NCI-H82 (cell line): ENCODE measurements around the gene RAC2.
A peak's percentile ranks its signal among the peaks of the same experiment; 100 is the strongest.
"Not testable (repeated sequence)": the region's sequence is repeated elsewhere in the genome, so short reads cannot be mapped to it uniquely, and the experiment has no call there.

Source experiments
- DNase-seq: peaks from one replicate; lab custom pipeline; 2025; lab: John Stamatoyannopoulos, UW

RAC2 gene

GRCh38 chr22:37254867-37255233, 10.8 kb upstream of the RAC2 start:
- DNase-seq: no peak

- DNase-seq: no peak
These were observed 10.3 kb upstream of the RAC2 start for GRCh38 chr22:37254209-37254866.

- DNase-seq: peak; percentile 12
These were observed 9.1 kb upstream of the RAC2 start for GRCh38 chr22:37253126-37253660.

- DNase-seq: not testable (repeated sequence)
These were observed 7.8 kb upstream of the RAC2 start for GRCh38 chr22:37251836-37252235.

GRCh38 chr22:37249986-37250385, 5.9 kb upstream of the RAC2 start:
- DNase-seq: no peak

- no peak for DNase-seq
These were observed 4.2 kb upstream of the RAC2 start for GRCh38 chr22:37248251-37248650.

- DNase-seq: no peak
These were observed 1.7 kb upstream of the RAC2 start for GRCh38 chr22:37245740-37246139.

GRCh38 chr22:37244922-37245722, 1.1 kb upstream of the RAC2 start:
- DNase-seq: no peak

GRCh38 chr22:37243402-37244113, 511 bp downstream of the RAC2 start:
- no peak for DNase-seq

GRCh38 chr22:37242395-37242918, 1.6 kb downstream of the RAC2 start:
- DNase-seq: no peak

GRCh38 chr22:37241351-37242142, 2.5 kb downstream of the RAC2 start:
- DNase-seq: no peak

- no peak for DNase-seq
These were observed 3.1 kb downstream of the RAC2 start for GRCh38 chr22:37240941-37241320.

GRCh38 chr22:37240240-37240940, 3.7 kb downstream of the RAC2 start:
- peak; percentile 10 for DNase-seq

- no peak for DNase-seq
These were observed 4.5 kb downstream of the RAC2 start for GRCh38 chr22:37239336-37240239.

- DNase-seq: no peak
These were observed 6.4 kb downstream of the RAC2 start for GRCh38 chr22:37237371-37238268.

- no peak for DNase-seq
These were observed 8.0 kb downstream of the RAC2 start for GRCh38 chr22:37235897-37236607.

GRCh38 chr22:37234736-37235711, 9.0 kb downstream of the RAC2 start:
- no peak for DNase-seq
